Measurements from ENCODE around the gene CPNE7. TPM values are rescaled to one million over a fixed set of nuclear protein-coding genes. Genes with fewer than 3 reads are reported as not detected.

Gene CPNE7
- total and polyA plus RNA-seq, 2 of the 4 experiments (the other 2 are of a cell fraction) = 5.4 to 17.4 TPM

DNA sequence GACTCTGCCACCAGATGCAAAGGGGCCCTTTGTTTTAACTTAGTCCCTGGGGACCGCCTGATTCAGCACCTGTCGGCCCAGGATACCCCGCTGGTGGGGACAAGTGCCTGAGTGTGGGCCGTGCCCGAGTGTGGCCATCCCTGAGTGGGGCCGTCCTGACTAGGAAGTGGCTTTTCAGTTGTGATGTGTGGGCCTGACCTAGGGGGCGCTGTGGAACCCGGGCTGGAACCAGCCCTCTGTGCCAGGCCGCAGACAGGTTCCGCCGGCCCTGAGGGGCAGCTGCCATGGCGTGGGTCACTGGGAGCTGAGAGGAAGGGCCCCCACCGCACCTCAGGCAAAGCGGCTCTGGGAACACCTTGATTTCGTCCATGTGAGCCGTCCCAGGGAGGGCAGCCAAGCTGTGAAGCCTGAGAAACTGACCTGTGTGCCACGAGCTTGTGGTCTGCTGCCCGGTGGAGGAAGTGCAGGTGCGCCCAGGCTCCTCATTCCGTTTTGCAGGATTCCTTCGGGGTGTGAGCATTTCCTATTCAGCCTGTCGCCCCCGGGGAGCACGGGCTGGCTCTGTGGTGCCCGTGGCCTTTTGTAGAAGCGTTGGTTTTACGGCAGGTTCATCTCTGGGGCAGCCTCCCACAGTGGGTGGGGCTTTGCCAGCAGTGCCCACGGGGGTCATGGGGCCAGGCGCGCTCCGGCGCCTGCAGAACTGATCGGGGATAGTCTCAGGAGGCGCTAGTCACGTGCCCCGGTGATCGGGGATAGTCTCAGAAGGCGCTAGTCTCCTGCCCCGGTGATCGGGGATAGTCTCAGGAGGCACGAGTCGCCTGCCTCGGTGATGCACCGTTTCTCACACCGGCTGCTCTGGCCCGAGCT, 9.8 kb upstream of the CPNE7 start:
- Histone ChIP-seq H3K9me3 (ENCODE audit: control insufficient read depth, insufficient read depth, low read length) (no peaks in the 10 kb centered on the region), H3K27me3 (ENCODE audit: control insufficient read depth, insufficient read depth, low read length) (no peaks in the 10 kb centered on the region), H2BK15ac (ENCODE audit: low read depth, low read length) (no peak overlapping the region), H3K18ac (ENCODE audit: low read depth, low read length) (no peak overlapping the region), H3K14ac (replicated peaks; ENCODE audit: low read depth, low read length) (no peak overlapping the region), H3K27ac (ENCODE audit: insufficient read depth, low read length) (no peak overlapping the region), H3K79me1 (ENCODE audit: low read depth in 1 of 2, low read length in 2 of 2) (peaks cover 27 to 49% of the 10 kb centered on the region in 2 experiments), H2BK120ac (ENCODE audit: low read depth, low read length) (no peak overlapping the region), H2BK20ac (ENCODE audit: low read depth, low read length) (no peak overlapping the region), H3K4ac (ENCODE audit: low read depth, low read length) (no peak overlapping the region), H2AK9ac (replicated peaks; ENCODE audit: low read depth, low read length, poor library complexity) (peak overlapping the region; percentile 77), H2AK5ac (ENCODE audit: low read depth, low read length) (no peak overlapping the region; the same call in 1 of the 2 replicates), H3K36me3 (ENCODE audit: control insufficient read depth, insufficient read depth, low read length) (peaks cover 37% of the 10 kb centered on the region), H2AFZ (replicated peaks; ENCODE audit: low read length, poor library complexity) (peak overlapping the region; percentile 78), H3K9me1 (ENCODE audit: insufficient read depth, low read length) (peaks cover 9% of the 10 kb centered on the region), H2BK5ac (ENCODE audit: low read depth, low read length, poor library complexity, severe bottlenecking) (no peak overlapping the region), H4K91ac (ENCODE audit: insufficient read depth, low read depth, low read length) (no peak overlapping the region), H3K9ac (ENCODE audit: low read depth, low read length) (0 out of 2 replicates have a peak overlapping the region, but pooled peaks have one; percentile 1), H3K4me2 (ENCODE audit: low read depth, low read length) (peak overlapping the region; percentile 67), H3K4me3 (ENCODE audit: insufficient read depth, low read depth, low read length) (no peak overlapping the region; the same call in 1 of the 2 replicates), H4K8ac (ENCODE audit: low read depth in 2 of 2, low read length in 2 of 2) (peak overlapping the region in 1 of 2 experiments; percentile 28; a peak in 1 of 4 replicates), H4K5ac (ENCODE audit: low read depth, low read length) (no peak overlapping the region), H3K23ac (ENCODE audit: low read depth, low read length) (no peak overlapping the region), H3K56ac (ENCODE audit: extremely low read depth, insufficient read depth, low read length) (no peak overlapping the region), H4K20me1 (ENCODE audit: insufficient read depth, low read length) (peaks cover 59% of the 10 kb centered on the region), H3K4me1 (ENCODE audit: control insufficient read depth, insufficient read depth, low read length) (peaks cover 21% of the 10 kb centered on the region)
- intact Hi-C loops (cut with micrococcal nuclease) (no loop called here), in situ Hi-C loops (cut with MboI; ENCODE audit: low sequenced_read_pairs) (no loop called here), dilution Hi-C loops (cut with HindIII; ENCODE audit: low sequenced_read_pairs, unreplicated experiment) (no loop called here)
- ChIA-PET CTCF (interaction anchor here (0.7 kb wide), 1 partner anchor 68 kb away, joined by 4 read pairs; no protein-coding TSS in a partner anchor), POLR2A (ENCODE audit: unreplicated experiment) (interaction anchor here (0.5 kb wide), 1 partner anchor 91 kb away, joined by 6 read pairs; no protein-coding TSS in a partner anchor)
- DNase-seq (peak; percentile 44), ATAC-seq (ENCODE audit: low read depth) (peak; percentile 53)
- 4% methylated on average over 22 of the region's 46 CpGs; no CpG with 5 or more reads in 1 of the 2 experiments for WGBS, 2 experiments (ENCODE audit: extremely low coverage in 2 of 2, insufficient read length in 1 of 2)
- BruUV-seq (replicated peaks) = no TSS peak
- TF ChIP-seq, protein P1, sequence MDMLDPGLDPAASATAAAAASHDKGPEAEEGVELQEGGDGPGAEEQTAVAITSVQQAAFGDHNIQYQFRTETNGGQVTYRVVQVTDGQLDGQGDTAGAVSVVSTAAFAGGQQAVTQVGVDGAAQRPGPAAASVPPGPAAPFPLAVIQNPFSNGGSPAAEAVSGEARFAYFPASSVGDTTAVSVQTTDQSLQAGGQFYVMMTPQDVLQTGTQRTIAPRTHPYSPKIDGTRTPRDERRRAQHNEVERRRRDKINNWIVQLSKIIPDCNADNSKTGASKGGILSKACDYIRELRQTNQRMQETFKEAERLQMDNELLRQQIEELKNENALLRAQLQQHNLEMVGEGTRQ (IDR thresholded peaks at IDR 0.05; ENCODE audit: low read depth, low read length) = peak; percentile 80
- no peak for TF ChIP-seq RCOR1 (IDR thresholded peaks at IDR 0.05; ENCODE audit: insufficient replicate concordance, low read length)
- peak; percentile 33; the same call in 1 of the 2 replicates for TF ChIP-seq MXI1 (IDR thresholded peaks at IDR 0.05; ENCODE audit: borderline replicate concordance, low read depth, low read length)
- TF ChIP-seq, protein P2, sequence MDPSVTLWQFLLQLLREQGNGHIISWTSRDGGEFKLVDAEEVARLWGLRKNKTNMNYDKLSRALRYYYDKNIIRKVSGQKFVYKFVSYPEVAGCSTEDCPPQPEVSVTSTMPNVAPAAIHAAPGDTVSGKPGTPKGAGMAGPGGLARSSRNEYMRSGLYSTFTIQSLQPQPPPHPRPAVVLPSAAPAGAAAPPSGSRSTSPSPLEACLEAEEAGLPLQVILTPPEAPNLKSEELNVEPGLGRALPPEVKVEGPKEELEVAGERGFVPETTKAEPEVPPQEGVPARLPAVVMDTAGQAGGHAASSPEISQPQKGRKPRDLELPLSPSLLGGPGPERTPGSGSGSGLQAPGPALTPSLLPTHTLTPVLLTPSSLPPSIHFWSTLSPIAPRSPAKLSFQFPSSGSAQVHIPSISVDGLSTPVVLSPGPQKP (IDR thresholded peaks at IDR 0.05; ENCODE audit: borderline replicate concordance, low read depth, low read length) = no peak
- peak; percentile 89 for TF ChIP-seq BHLHE40 (IDR thresholded peaks at IDR 0.05; ENCODE audit: low read depth, low read length)
- TF ChIP-seq CEBPB (IDR thresholded peaks at IDR 0.05; ENCODE audit: low read depth, low read length) = no peak
- TF ChIP-seq, protein P3, sequence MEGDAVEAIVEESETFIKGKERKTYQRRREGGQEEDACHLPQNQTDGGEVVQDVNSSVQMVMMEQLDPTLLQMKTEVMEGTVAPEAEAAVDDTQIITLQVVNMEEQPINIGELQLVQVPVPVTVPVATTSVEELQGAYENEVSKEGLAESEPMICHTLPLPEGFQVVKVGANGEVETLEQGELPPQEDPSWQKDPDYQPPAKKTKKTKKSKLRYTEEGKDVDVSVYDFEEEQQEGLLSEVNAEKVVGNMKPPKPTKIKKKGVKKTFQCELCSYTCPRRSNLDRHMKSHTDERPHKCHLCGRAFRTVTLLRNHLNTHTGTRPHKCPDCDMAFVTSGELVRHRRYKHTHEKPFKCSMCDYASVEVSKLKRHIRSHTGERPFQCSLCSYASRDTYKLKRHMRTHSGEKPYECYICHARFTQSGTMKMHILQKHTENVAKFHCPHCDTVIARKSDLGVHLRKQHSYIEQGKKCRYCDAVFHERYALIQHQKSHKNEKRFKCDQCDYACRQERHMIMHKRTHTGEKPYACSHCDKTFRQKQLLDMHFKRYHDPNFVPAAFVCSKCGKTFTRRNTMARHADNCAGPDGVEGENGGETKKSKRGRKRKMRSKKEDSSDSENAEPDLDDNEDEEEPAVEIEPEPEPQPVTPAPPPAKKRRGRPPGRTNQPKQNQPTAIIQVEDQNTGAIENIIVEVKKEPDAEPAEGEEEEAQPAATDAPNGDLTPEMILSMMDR (conservative IDR thresholded peaks at IDR 0.05; ENCODE audit: low read depth, low read length) = peak; percentile 57
- TF ChIP-seq POLR2A (IDR thresholded peaks at IDR 0.05; ENCODE audit: low read depth, low read length) = peak; percentile 27
